Liver (tissue), 3 donors: Measurements from ENCODE around the gene SRGAP1.
"Not testable (repeated sequence)": the region's sequence is repeated elsewhere in the genome, so short reads cannot be mapped to it uniquely, and the experiment has no call there.

Source experiments
- ATF3 ChIP-seq: IDR thresholded peaks from 2 replicates; pipeline ENCODE4 v1.6.1; 2016; ENCODE audit warnings: antibody characterized with exemption
- CTCF ChIP-seq: fragments of 150-350 bp; IDR thresholded peaks from 2 replicates; pipeline ENCODE4 v1.5.1; 2017; ENCODE audit warnings: improper control_type of control experiment, low read depth, low read length; ENCODE audit not compliant: missing input control
- EGR1 ChIP-seq, 2 donors: IDR thresholded peaks; 2 replicates each; pipeline ENCODE4 v1.6.1; 2016 to 2018; ENCODE audit warnings: antibody characterized with exemption in 2 of 2, low read depth in 2 of 2
- FOXA1 ChIP-seq: IDR thresholded peaks from 2 replicates; pipeline ENCODE4 v1.6.1; 2016; ENCODE audit warnings: antibody characterized with exemption
- HNF4G ChIP-seq: IDR thresholded peaks from 2 replicates; pipeline ENCODE4 v1.6.1; 2016; ENCODE audit warnings: antibody characterized with exemption
- JUND ChIP-seq, 2 donors: IDR thresholded peaks; 2 replicates each; pipeline ENCODE4 v1.6.1; 2016; ENCODE audit warnings: antibody characterized with exemption in 2 of 2
- MAX ChIP-seq: IDR thresholded peaks from 2 replicates; pipeline ENCODE4 v1.6.1; 2016; ENCODE audit warnings: antibody characterized with exemption
- RAD21 ChIP-seq, 2 donors: IDR thresholded peaks; 2 replicates each; pipeline ENCODE4 v1.6.1; 2016; ENCODE audit warnings: antibody characterized with exemption in 2 of 2, mild to moderate bottlenecking in 2 of 2
- REST ChIP-seq: IDR thresholded peaks from 2 replicates; pipeline ENCODE4 v1.6.1; 2016; ENCODE audit warnings: antibody characterized with exemption, mild to moderate bottlenecking
- RXRA ChIP-seq, 2 donors: IDR thresholded peaks; 2 replicates each; pipeline ENCODE4 v1.6.1; 2017 to 2018; ENCODE audit warnings: antibody characterized with exemption in 2 of 2, mild to moderate bottlenecking in 1 of 2
- SP1 ChIP-seq: IDR thresholded peaks from 2 replicates; pipeline ENCODE4 v1.6.1; 2018; ENCODE audit warnings: antibody characterized with exemption, mild to moderate bottlenecking
- YY1 ChIP-seq: IDR thresholded peaks from 2 replicates; pipeline ENCODE4 v1.6.1; 2016; ENCODE audit warnings: antibody characterized with exemption, mild to moderate bottlenecking
- donor health status: healthy.
- donor health status: healthy.

- TF ChIP-seq CTCF; REST; RXRA (IDR thresholded peaks at IDR 0.05); YY1; EGR1 (IDR thresholded peaks at IDR 0.05; ENCODE audit: low read depth in 2 of 2); MAX; FOXA1; RAD21 (IDR thresholded peaks at IDR 0.05); ATF3; HNF4G; JUND (IDR thresholded peaks at IDR 0.05); SP1: not testable (repeated sequence)
Measured at GRCh38 chr12:63842750-63843149, 1.8 kb upstream of the SRGAP1 start.
